ENCODE data around the gene THRB.

DNA sequence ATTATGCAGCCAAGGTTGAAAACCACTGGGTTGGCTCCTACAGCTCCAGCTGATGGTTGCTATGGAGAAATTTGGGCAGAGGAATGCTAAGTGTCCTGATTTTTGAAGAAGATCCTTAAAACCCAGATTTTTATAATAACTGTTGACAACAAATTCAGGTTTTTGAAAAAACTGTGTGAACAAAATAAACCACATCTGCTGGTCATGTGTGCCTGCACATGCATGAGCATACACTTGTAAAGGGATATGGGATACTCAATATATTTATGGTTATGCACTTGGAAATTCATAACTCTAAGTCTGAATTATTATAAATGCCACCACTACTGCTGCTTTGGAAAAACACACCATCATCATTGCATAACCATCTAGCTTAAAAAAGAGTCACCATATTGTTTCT is 133.7 kb downstream of the THRB start:
- TF ChIP-seq, protein P1, sequence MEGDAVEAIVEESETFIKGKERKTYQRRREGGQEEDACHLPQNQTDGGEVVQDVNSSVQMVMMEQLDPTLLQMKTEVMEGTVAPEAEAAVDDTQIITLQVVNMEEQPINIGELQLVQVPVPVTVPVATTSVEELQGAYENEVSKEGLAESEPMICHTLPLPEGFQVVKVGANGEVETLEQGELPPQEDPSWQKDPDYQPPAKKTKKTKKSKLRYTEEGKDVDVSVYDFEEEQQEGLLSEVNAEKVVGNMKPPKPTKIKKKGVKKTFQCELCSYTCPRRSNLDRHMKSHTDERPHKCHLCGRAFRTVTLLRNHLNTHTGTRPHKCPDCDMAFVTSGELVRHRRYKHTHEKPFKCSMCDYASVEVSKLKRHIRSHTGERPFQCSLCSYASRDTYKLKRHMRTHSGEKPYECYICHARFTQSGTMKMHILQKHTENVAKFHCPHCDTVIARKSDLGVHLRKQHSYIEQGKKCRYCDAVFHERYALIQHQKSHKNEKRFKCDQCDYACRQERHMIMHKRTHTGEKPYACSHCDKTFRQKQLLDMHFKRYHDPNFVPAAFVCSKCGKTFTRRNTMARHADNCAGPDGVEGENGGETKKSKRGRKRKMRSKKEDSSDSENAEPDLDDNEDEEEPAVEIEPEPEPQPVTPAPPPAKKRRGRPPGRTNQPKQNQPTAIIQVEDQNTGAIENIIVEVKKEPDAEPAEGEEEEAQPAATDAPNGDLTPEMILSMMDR (IDR thresholded peaks at IDR 0.05; ENCODE audit: insufficient read depth, low read length, poor library complexity, severe bottlenecking) = no peak
- TF ChIP-seq EZH2phosphoT487 (conservative IDR thresholded peaks at IDR 0.05; ENCODE audit: low read length) = no peak

Measured in SU-DHL-6 (cell line).